Measurements from ENCODE around the gene VPS37C.

VPS37C gene

GRCh38 chr11:61142424-61142823, 18.8 kb downstream of the VPS37C start:
- TF ChIP-seq, protein P1, sequence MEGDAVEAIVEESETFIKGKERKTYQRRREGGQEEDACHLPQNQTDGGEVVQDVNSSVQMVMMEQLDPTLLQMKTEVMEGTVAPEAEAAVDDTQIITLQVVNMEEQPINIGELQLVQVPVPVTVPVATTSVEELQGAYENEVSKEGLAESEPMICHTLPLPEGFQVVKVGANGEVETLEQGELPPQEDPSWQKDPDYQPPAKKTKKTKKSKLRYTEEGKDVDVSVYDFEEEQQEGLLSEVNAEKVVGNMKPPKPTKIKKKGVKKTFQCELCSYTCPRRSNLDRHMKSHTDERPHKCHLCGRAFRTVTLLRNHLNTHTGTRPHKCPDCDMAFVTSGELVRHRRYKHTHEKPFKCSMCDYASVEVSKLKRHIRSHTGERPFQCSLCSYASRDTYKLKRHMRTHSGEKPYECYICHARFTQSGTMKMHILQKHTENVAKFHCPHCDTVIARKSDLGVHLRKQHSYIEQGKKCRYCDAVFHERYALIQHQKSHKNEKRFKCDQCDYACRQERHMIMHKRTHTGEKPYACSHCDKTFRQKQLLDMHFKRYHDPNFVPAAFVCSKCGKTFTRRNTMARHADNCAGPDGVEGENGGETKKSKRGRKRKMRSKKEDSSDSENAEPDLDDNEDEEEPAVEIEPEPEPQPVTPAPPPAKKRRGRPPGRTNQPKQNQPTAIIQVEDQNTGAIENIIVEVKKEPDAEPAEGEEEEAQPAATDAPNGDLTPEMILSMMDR (IDR thresholded peaks at IDR 0.05), result no peak
- no peak overlapping the region for H3K4me3 Mint-ChIP-seq
- H3K27me3 Mint-ChIP-seq (ENCODE audit: low read depth, poor library complexity), result peaks cover 3% of the 10 kb centered on the region
- H3K4me1 Mint-ChIP-seq, result peaks cover 44% of the 10 kb centered on the region
- DNase-seq, result no peak
- no peaks in the 10 kb centered on the region for H3K9me3 Mint-ChIP-seq
- peak overlapping the region; percentile 81 for H3K27ac Mint-ChIP-seq
- peaks cover 14% of the 10 kb centered on the region for H3K36me3 Mint-ChIP-seq (ENCODE audit: low read depth)

DNA sequence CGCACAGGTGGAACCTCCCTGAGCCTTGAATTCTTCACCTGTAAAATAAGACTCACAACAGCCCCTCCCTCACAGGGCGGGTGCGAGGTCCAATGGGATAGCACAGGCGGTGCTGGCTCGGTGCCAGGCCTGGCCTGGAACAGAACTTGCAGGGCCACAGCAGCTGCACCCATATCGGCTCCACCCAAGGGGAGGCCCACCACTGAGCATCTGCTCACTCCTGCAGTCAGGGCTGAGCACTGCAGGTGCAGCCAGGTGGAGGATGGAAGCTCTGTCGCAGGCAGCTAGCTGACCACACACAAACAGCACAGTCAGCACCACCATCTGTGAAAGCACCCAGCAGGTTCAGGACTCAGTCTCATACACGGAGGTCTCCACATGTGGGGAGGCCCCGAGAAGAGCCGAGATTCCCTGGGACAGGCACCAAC, 19.6 kb downstream of the VPS37C start:
- TF ChIP-seq, protein P1 (IDR thresholded peaks at IDR 0.05), result no peak
- DNase-seq, result no peak
- H3K27ac Mint-ChIP-seq, result no peak overlapping the region
- peaks cover 36% of the 10 kb centered on the region for H3K4me1 Mint-ChIP-seq
- H3K36me3 Mint-ChIP-seq (ENCODE audit: low read depth), result peaks cover 22% of the 10 kb centered on the region
- H3K27me3 Mint-ChIP-seq (ENCODE audit: low read depth, poor library complexity), result peaks cover 3% of the 10 kb centered on the region
- H3K9me3 Mint-ChIP-seq, result no peaks in the 10 kb centered on the region
- H3K4me3 Mint-ChIP-seq, result no peak overlapping the region

- Mint-ChIP-seq H3K27ac (no peak overlapping the region), H3K4me1 (peaks cover 37% of the 10 kb centered on the region), H3K9me3 (no peaks in the 10 kb centered on the region)
Measured at GRCh38 chr11:61140416-61140815, 20.8 kb downstream of the VPS37C start.

DNA sequence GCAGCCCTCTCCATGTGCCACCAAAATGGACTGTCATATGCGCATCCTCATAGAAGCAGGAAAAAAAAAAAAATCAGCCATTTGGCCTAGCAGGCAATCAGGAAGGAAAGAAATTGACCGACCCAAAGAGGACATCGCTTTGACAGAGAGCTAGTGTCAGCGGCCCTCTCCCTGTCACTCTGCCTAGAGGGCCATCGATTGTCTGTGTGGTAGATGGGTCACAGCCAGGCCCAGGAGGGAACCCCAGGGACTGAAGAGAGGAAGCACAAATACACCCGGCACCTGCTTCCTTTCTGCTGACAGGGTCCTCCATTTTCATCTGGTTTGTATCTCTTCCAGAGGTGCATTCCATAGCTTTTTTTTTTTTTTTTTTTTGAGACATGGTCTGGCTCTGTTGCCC, 21.8 kb downstream of the VPS37C start:
- Mint-ChIP-seq H3K4me1 (peaks cover 38% of the 10 kb centered on the region), H3K27me3 (ENCODE audit: low read depth, poor library complexity) (peaks cover 3% of the 10 kb centered on the region), H3K4me3 (no peak overlapping the region), H3K36me3 (ENCODE audit: low read depth) (peaks cover 20% of the 10 kb centered on the region), H3K27ac (no peak overlapping the region), H3K9me3 (no peaks in the 10 kb centered on the region)
- TF ChIP-seq, protein P1 (IDR thresholded peaks at IDR 0.05), result no peak
- DNase-seq, result no peak

More at GRCh38 chr11:61140416-61140815, 20.8 kb downstream of the VPS37C start:
- H3K36me3 Mint-ChIP-seq (ENCODE audit: low read depth), result peaks cover 25% of the 10 kb centered on the region
- H3K27me3 Mint-ChIP-seq (ENCODE audit: low read depth, poor library complexity), result peaks cover 3% of the 10 kb centered on the region
- H3K4me3 Mint-ChIP-seq, result no peak overlapping the region
- no peak for DNase-seq
- TF ChIP-seq, protein P1 (IDR thresholded peaks at IDR 0.05), result no peak

GRCh38 chr11:61138935-61139334, 22.3 kb downstream of the VPS37C start:
- peaks cover 3% of the 10 kb centered on the region for H3K27me3 Mint-ChIP-seq (ENCODE audit: low read depth, poor library complexity)
- TF ChIP-seq, protein P1 (IDR thresholded peaks at IDR 0.05), result no peak
- H3K9me3 Mint-ChIP-seq, result no peaks in the 10 kb centered on the region
- H3K4me3 Mint-ChIP-seq, result no peak overlapping the region
- peaks cover 38% of the 10 kb centered on the region for H3K4me1 Mint-ChIP-seq
- peaks cover 20% of the 10 kb centered on the region for H3K36me3 Mint-ChIP-seq (ENCODE audit: low read depth)
- no peak overlapping the region for H3K27ac Mint-ChIP-seq
- no peak for DNase-seq

DNA sequence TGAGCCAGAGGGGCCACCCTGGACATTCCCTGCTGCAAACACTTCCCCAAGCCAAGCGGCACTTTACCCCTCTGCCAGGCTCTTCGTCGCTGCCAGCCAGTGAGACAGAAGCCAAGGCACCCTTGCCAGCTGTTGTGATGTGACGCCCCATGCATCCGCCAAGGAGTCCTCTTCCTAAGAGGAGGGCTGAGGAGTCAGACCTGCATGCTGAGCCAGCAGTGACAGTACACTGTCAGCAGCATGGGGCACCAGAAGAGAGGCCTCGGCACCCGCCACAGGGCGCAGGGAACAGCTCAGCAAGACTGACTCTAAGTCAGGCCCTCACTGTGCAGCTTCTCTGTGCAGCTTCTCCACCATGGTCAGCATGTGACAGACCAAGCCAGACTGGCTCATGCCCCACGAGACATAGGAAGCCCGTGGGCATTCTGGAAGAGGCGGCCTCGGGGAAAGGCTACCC, 26.4 kb downstream of the VPS37C start:
- Mint-ChIP-seq H3K4me1 (peaks cover 63% of the 10 kb centered on the region), H3K4me3 (no peak overlapping the region), H3K36me3 (ENCODE audit: low read depth) (peaks cover 25% of the 10 kb centered on the region), H3K27me3 (ENCODE audit: low read depth, poor library complexity) (peaks cover 3% of the 10 kb centered on the region), H3K27ac (peak overlapping the region; percentile 42), H3K9me3 (no peaks in the 10 kb centered on the region)
- DNase-seq, result no peak
- TF ChIP-seq, protein P1 (IDR thresholded peaks at IDR 0.05), result no peak

Measured in nephron progenitor cell (in vitro differentiated cells).